Endothelial cell of umbilical vein (primary cell): ENCODE data around the gene PCDHA7. TPM values are rescaled to one million over a fixed set of nuclear protein-coding genes. Genes with fewer than 3 reads are reported as not detected.
"Not testable (repeated sequence)": the region's sequence is repeated elsewhere in the genome, so short reads cannot be mapped to it uniquely, and the experiment has no call there.

Experiments
- BruUV-seq: library from RNA; stranded (reverse); fragments of 400-500 nt; replicated peaks from 2 replicates; lab custom pipeline; 2021; lab: Mats Ljungman, UMichigan
- CTCF ChIA-PET: fragments of 300-600, 350-600 bp; sonication (Branson Sonifier 250); formaldehyde crosslinking; loops from one replicate; lab custom pipeline; 2021; ENCODE audit warnings: antibody characterized with exemption, inconsistent platforms; lab: Charles Lee
- POLR2A ChIA-PET: fragments of 300-600, 350-600 bp; sonication (Branson Sonifier 250); formaldehyde crosslinking; loops from one replicate; lab custom pipeline; 2021; ENCODE audit warnings: antibody characterized with exemption, inconsistent platforms; lab: Charles Lee
- DNase-seq: peaks from one replicate; pipeline ENCODE4 v3.0.0-alpha.2; 2011; ENCODE audit warnings: low read depth, low spot score
- FAIRE-seq: peaks from 2 replicates; lab custom pipeline; 2011; peaks lifted over from hg19 to GRCh38; lab: Jason Lieb, UNC
- H2AFZ ChIP-seq: 2 replicates; pipeline ENCODE4 v1.6.0; 2012; ENCODE audit warnings: low read depth, low read length, control low read depth, inconsistent platforms
- H3K27ac ChIP-seq: 2 replicates; pipeline ENCODE4 v1.5.1; 2011; ENCODE audit warnings: low read depth, mild to moderate bottlenecking, control low read depth, low read length, moderate library complexity; ENCODE audit not compliant: insufficient read depth
- H3K27me3 ChIP-seq, 2 experiments: 2 replicates each; pipeline versions ENCODE4 v1.6.0 to v1.6.1; 2011; ENCODE audit warnings: low read length in 2 of 2, mixed read lengths in 1 of 2; ENCODE audit not compliant: control insufficient read depth in 2 of 2, insufficient read depth in 2 of 2
- H3K36me3 ChIP-seq, 2 experiments: 2 replicates in 1 of 2; 3 replicates in 1 of 2; pipeline ENCODE4 v1.5.1; 2011; ENCODE audit warnings: low read length in 2 of 2, mild to moderate bottlenecking in 1 of 2, moderate library complexity in 1 of 2; ENCODE audit not compliant: control insufficient read depth in 2 of 2, insufficient read depth in 2 of 2; ENCODE audit errors: extremely low read depth in 1 of 2
- H3K4me1 ChIP-seq: 3 replicates; pipeline ENCODE4 v1.5.1; 2011; ENCODE audit warnings: mild to moderate bottlenecking, low read length; ENCODE audit not compliant: control insufficient read depth, insufficient read depth; ENCODE audit errors: extremely low read depth
- H3K4me2 ChIP-seq: 2 replicates; pipeline ENCODE4 v1.6.1; 2011; ENCODE audit warnings: low read length, control low read depth, mixed read lengths; ENCODE audit not compliant: insufficient read depth
- H3K4me3 ChIP-seq, 3 experiments: fragments of 200-600 bp in 1 of 3; sonication (generic), shearing (Covaris generic) in 1 of 3; replicated peaks in 1 of 3; 2 replicates each; pipeline ENCODE4 v1.5.1; 2011 to 2016; ENCODE audit warnings: control low read depth in 3 of 3, low read length in 3 of 3, mild to moderate bottlenecking in 2 of 3, inconsistent platforms in 1 of 3, low read depth in 1 of 3, moderate library complexity in 1 of 3; ENCODE audit not compliant: insufficient read depth in 1 of 3
- H3K79me2 ChIP-seq: 2 replicates; pipeline ENCODE4 v1.6.0; 2012; ENCODE audit warnings: low read length, inconsistent platforms; ENCODE audit not compliant: control insufficient read depth, insufficient read depth
- H3K9ac ChIP-seq: replicated peaks from 2 replicates; pipeline ENCODE3; 2011; ENCODE audit warnings: low read length, control low read depth; ENCODE audit not compliant: insufficient read depth; ENCODE audit errors: extremely low read depth
- H3K9me1 ChIP-seq: replicated peaks from 3 replicates; pipeline ENCODE4 v1.6.0; 2011; ENCODE audit warnings: mild to moderate bottlenecking, low read length; ENCODE audit not compliant: control insufficient read depth, insufficient read depth; ENCODE audit errors: extremely low read depth
- H3K9me3 ChIP-seq: replicated peaks from 2 replicates; pipeline ENCODE4 v1.5.1; 2012; ENCODE audit warnings: low read length, inconsistent platforms; ENCODE audit not compliant: control insufficient read depth, insufficient read depth
- H4K20me1 ChIP-seq: replicated peaks from 2 replicates; pipeline ENCODE3; 2011; ENCODE audit warnings: mild to moderate bottlenecking, low read length; ENCODE audit not compliant: control insufficient read depth, insufficient read depth; ENCODE audit errors: extremely low read depth
- GATA2 ChIP-seq: IDR thresholded peaks from 2 replicates; pipeline ENCODE4 v1.7.0; 2011; ENCODE audit warnings: low read depth, mild to moderate bottlenecking, moderate library complexity, mixed read lengths, low read length; ENCODE audit not compliant: insufficient read length, insufficient read depth
- MYC ChIP-seq: IDR thresholded peaks from one replicate; pipeline ENCODE4 v1.6.1; 2011; ENCODE audit warnings: mild to moderate bottlenecking, low read depth, low read length
- POLR2A ChIP-seq: IDR thresholded peaks from 2 replicates; pipeline ENCODE4 v1.6.1; 2012; ENCODE audit warnings: low read depth, mild to moderate bottlenecking, control low read depth, low read length
- POLR2AphosphoS5 ChIP-seq: IDR thresholded peaks from 2 replicates; pipeline ENCODE4 v1.6.1; 2012; ENCODE audit warnings: low read depth, mild to moderate bottlenecking, control low read depth, low read length, moderate library complexity; ENCODE audit not compliant: insufficient read depth
- dilution Hi-C: fragments of 300-500 bp; cut with MboI; formaldehyde crosslinking; loops from one replicate; pipeline ENCODE4 v1.15.0; 2019; ENCODE audit warnings: low sequenced_read_pairs; ENCODE audit not compliant: extremely low pct_ligation_motif_present
- intact Hi-C: fragments of 100-400 bp; cut with micrococcal nuclease; formaldehyde crosslinking; loops from one replicate; pipeline ENCODE4 v1.10.0; 2022
- polyA plus RNA-seq, 4 experiments: library from polyadenylated mRNA; depleted of rRNA in 3 of 4; stranded (reverse) in 3 of 4; unstranded in 1 of 4; fragments of >200 nt; gene quantifications; 2 replicates each; pipeline versions ENCODE4 v1.2.1 to v1.2.3, GENCODE V29; 2011 to 2012; ENCODE audit warnings: missing spikeins in 1 of 4
- total RNA-seq: library from RNA; stranded (reverse); gene quantifications from 2 replicates; pipeline ENCODE4 v1.2.3, GENCODE V29; 2021
- TF ChIP-seq, protein P1 (sequence below): IDR thresholded peaks from 2 replicates; pipeline ENCODE4 v1.6.1; 2011; ENCODE audit not compliant: insufficient read depth, insufficient read length

PCDHA7 gene
- total and polyA plus RNA-seq, 2 donors (not counting 3 experiments of a cell fraction or from before 2014, with no cell fraction given) = 0.07 TPM; not detected in 1

DNA sequence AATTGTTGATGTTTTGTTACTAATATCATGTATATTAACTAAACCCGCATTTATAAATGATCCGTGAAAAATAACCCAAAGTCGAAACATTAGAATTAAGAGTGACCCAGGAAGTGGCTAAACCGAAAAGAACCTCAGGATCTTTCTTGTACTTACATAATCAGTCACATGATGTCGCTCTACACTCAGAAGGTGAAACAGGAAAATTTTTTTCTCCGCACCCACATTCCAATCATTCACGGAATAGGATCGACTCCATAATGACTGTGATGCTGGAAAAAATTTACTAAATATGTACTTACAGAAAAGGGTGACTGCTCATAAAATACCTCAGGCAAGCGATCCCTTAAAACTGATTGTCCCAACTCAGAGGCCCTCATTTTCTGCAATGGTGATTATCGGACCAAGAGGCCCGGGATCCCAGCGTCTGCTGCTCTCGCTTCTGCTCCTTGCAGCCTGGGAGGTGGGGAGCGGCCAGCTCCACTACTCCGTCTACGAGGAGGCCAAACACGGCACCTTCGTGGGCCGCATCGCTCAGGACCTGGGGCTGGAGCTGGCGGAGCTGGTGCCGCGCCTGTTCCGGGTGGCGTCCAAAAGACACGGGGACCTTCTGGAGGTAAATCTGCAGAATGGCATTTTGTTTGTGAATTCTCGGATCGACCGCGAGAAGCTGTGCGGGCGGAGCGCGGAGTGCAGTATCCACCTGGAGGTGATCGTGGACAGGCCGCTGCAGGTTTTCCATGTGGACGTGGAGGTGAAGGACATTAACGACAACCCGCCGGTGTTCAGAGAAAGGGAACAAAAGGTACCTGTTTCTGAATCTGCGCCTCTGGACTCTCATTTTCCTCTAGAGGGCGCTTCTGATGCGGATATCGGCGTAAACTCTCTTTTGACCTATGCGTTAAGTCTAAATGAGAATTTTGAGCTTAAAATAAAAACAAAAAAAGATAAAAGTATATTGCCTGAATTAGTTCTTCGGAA, 41.3 kb downstream of the PCDHA7 start, which contains the start of gene PCDHA12:
PCDHA12 (plus strand) TSS at position 224 of the 981 bp plus-strand sequence; CDS start at position 389, 165 bp downstream.
- BruUV-seq = no TSS peak
- POLR2A ChIA-PET = no interaction called here
- Histone ChIP-seq H3K27ac (no peak within 1 kb of the TSS), H3K4me1 (no peaks in the 10 kb centered on the region), H3K9me3 (no peaks in the 10 kb centered on the region), H3K4me2 (no peak within 1 kb of the TSS), H3K36me3 (no peaks in the 10 kb centered on the region), H3K4me3 (no peak within 1 kb of the TSS), H3K27me3 (peaks cover 0 to 7% of the 10 kb centered on the region in 2 experiments), H3K9me1 (no peaks in the 10 kb centered on the region), H3K9ac (no peak within 1 kb of the TSS), H4K20me1 (no peaks in the 10 kb centered on the region), H2AFZ (no peak within 1 kb of the TSS), H3K79me2 (no peaks in the 10 kb centered on the region)
- intact Hi-C loops = no loop called here
- CTCF ChIA-PET = interaction anchor here (1.6 kb wide), 1 partner anchor 166 kb away, joined by 3 read pairs; no protein-coding TSS in a partner anchor
- TF ChIP-seq GATA2 (no peak), POLR2A (no peak), MYC (no peak), POLR2AphosphoS5 (no peak)
- TF ChIP-seq, protein P1, sequence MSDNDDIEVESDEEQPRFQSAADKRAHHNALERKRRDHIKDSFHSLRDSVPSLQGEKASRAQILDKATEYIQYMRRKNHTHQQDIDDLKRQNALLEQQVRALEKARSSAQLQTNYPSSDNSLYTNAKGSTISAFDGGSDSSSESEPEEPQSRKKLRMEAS = no peak
- FAIRE-seq (no peak), DNase-seq (no peak)
- dilution Hi-C loops = no loop called here

DNA sequence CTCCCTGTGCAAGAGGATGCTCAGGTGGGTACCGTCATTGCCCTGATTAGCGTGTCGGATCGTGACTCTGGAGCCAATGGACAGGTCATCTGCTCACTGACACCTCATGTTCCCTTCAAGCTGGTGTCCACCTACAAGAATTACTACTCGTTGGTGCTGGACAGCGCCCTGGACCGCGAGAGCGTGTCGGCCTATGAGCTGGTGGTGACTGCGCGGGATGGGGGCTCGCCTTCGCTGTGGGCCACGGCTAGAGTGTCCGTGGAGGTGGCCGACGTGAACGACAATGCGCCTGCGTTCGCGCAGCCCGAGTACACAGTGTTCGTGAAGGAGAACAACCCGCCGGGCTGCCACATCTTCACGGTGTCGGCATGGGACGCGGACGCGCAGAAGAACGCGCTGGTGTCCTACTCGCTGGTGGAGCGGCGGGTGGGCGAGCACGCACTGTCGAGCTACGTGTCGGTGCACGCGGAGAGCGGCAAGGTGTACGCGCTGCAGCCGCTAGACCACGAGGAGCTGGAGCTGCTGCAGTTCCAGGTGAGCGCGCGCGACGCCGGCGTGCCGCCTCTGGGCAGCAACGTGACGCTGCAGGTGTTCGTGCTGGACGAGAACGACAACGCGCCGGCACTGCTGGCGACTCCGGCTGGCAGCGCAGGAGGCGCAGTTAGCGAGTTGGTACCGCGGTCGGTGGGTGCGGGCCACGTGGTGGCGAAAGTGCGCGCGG, 42.6 kb downstream of the PCDHA7 start:
- H3K27me3 ChIP-seq, H3K9ac ChIP-seq, H3K9me3 ChIP-seq, FAIRE-seq, H3K4me2 ChIP-seq, intact Hi-C loops, POLR2A ChIA-PET, BruUV-seq, H3K27ac ChIP-seq, H2AFZ ChIP-seq, H3K36me3 ChIP-seq, dilution Hi-C loops, H3K4me1 ChIP-seq, H3K9me1 ChIP-seq, DNase-seq, H4K20me1 ChIP-seq, H3K4me3 ChIP-seq, H3K79me2 ChIP-seq: not testable (repeated sequence)
- CTCF ChIA-PET = interaction anchor here (1.6 kb wide), 1 partner anchor 164 kb away, joined by 3 read pairs; no protein-coding TSS in a partner anchor
